Cardiac ventricle fibroblast (primary cell): ENCODE measurements around the gene CYP2C9. TPM values are rescaled to one million over a fixed set of nuclear protein-coding genes. Genes with fewer than 3 reads are reported as not detected.

Experiments
- total RNA-seq: library from RNA; depleted of rRNA; stranded (reverse); fragments of >200 nt; gene quantifications from 2 replicates; pipeline ENCODE4 v1.2.3, GENCODE V29; 2015

CYP2C9 gene
- total RNA-seq, result not detected in 2 replicates

GRCh38 chr10:94938383-94938782, at the start of gene CYP2C9:
Gene CYP2C9, plus strand, starts transcription at chr10:94938658. Its CDS starts 25 bp downstream, at chr10:94938683.

Other genes starting within 250 kb of the CYP2C9 start
- not detected in 2 replicates for gene CYP2C19, start 176.0 kb upstream of the CYP2C9 start, total RNA-seq
- not detected in 2 replicates for gene CYP2C8, start 130.8 kb downstream of the CYP2C9 start, total RNA-seq